Hepatocyte (in vitro differentiated cells): ENCODE data around the gene HNRNPLL.

Experiments used
- EZH2 ChIP-seq: fragments of 200-600 bp; sonication (generic); IDR thresholded peaks from 2 replicates; pipeline ENCODE4 v1.6.1; 2016; ENCODE audit warnings: antibody characterized with exemption, mild to moderate bottlenecking, borderline replicate concordance
- TF ChIP-seq, protein P1 (sequence below): fragments of 200-600 bp; sonication (generic); IDR thresholded peaks from 2 replicates; pipeline ENCODE4 v1.5.1; 2016; ENCODE audit warnings: antibody characterized with exemption, mild to moderate bottlenecking; ENCODE audit not compliant: poor library complexity

DNA sequence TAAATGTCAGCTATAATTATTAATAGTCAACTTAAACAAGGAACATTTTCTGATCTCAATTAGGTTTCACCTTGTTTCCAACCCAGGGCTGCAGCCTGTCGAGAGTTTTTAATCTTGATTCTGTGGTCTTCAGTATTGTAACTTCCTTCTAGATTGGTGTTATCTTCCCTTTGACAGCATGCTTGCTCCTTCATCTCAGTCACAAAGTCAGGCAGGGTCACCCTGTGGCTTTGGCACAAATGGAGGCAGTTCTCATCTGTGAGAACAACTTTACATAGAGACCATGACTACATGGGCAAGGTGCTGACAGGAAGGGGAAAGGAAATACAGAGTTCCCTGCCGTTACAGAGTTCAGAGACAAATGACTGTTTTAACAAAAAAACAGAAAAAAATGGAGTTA, 50.5 kb downstream of the HNRNPLL start:
- TF ChIP-seq, protein P1, sequence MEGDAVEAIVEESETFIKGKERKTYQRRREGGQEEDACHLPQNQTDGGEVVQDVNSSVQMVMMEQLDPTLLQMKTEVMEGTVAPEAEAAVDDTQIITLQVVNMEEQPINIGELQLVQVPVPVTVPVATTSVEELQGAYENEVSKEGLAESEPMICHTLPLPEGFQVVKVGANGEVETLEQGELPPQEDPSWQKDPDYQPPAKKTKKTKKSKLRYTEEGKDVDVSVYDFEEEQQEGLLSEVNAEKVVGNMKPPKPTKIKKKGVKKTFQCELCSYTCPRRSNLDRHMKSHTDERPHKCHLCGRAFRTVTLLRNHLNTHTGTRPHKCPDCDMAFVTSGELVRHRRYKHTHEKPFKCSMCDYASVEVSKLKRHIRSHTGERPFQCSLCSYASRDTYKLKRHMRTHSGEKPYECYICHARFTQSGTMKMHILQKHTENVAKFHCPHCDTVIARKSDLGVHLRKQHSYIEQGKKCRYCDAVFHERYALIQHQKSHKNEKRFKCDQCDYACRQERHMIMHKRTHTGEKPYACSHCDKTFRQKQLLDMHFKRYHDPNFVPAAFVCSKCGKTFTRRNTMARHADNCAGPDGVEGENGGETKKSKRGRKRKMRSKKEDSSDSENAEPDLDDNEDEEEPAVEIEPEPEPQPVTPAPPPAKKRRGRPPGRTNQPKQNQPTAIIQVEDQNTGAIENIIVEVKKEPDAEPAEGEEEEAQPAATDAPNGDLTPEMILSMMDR, result no peak
- TF ChIP-seq EZH2, result no peak
